Esophagus muscularis mucosa (tissue), 3 donors: ENCODE results near the gene FOXP2.

Experiments
- POLR2A ChIP-seq: fragments of 450-650 bp; IDR thresholded peaks from one replicate; pipeline ENCODE4 v1.6.1; 2017; ENCODE audit warnings: antibody characterized with exemption, moderate library complexity, mild to moderate bottlenecking, low read depth
- TF ChIP-seq, protein P1 (sequence below), 3 experiments: fragments of 200-600 bp in 2 of 3; fragments of 450-650 bp in 1 of 3; sonication (generic) in 2 of 3; IDR thresholded peaks; one replicate each; pipeline ENCODE4 v1.5.1; 2017 to 2019; ENCODE audit warnings: antibody characterized with exemption in 3 of 3, mild to moderate bottlenecking in 2 of 3, moderate library complexity in 1 of 3

DNA sequence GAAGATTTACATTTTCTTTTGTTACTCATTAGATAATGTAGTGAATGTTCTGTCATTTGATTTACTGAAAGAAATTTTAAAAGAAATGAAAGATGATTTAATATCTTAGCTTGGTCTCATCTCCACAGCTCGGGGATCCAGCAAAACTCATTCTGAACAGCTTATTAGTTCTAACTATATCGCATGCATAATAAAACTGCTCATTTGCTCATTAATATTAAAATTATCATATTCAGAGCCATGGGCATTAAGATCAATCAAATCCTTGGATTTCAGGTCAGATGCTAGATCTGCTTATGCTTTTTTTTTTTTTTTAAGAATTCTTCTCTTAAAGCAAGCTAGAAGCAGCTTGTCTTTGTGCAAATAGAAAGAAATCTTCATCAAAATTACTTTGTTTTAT, 246.1 kb downstream of the FOXP2 start:
- TF ChIP-seq, protein P1, sequence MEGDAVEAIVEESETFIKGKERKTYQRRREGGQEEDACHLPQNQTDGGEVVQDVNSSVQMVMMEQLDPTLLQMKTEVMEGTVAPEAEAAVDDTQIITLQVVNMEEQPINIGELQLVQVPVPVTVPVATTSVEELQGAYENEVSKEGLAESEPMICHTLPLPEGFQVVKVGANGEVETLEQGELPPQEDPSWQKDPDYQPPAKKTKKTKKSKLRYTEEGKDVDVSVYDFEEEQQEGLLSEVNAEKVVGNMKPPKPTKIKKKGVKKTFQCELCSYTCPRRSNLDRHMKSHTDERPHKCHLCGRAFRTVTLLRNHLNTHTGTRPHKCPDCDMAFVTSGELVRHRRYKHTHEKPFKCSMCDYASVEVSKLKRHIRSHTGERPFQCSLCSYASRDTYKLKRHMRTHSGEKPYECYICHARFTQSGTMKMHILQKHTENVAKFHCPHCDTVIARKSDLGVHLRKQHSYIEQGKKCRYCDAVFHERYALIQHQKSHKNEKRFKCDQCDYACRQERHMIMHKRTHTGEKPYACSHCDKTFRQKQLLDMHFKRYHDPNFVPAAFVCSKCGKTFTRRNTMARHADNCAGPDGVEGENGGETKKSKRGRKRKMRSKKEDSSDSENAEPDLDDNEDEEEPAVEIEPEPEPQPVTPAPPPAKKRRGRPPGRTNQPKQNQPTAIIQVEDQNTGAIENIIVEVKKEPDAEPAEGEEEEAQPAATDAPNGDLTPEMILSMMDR (IDR thresholded peaks at IDR 0.05) = no peak
- TF ChIP-seq POLR2A = no peak
